CD14-positive monocyte (primary cell): ENCODE measurements around the gene CHCHD6. TPM values are rescaled to one million over a fixed set of nuclear protein-coding genes. Genes with fewer than 3 reads are reported as not detected.
A peak's percentile ranks its signal among the peaks of the same experiment; 100 is the strongest.

ENCODE experiments used
- DNase-seq, 3 donors: peaks; one replicate each; pipeline ENCODE4 v3.0.0-alpha.2; 2011 to 2022
- H2AFZ ChIP-seq: 2 replicates; pipeline ENCODE4 v1.6.0; 2012; ENCODE audit warnings: mild to moderate bottlenecking, low read depth, low read length, inconsistent platforms; ENCODE audit not compliant: insufficient read depth, poor library complexity, severe bottlenecking
- H3K27ac ChIP-seq, 2 donors: 1 replicate in 1 of 2; 2 replicates in 1 of 2; pipeline ENCODE4 v1.5.1; 2012 to 2013; ENCODE audit warnings: low read length in 2 of 2, control low read depth in 1 of 2, inconsistent platforms in 1 of 2, low read depth in 1 of 2, mild to moderate bottlenecking in 1 of 2
- H3K27me3 ChIP-seq, 2 donors: one replicate each; pipeline versions ENCODE4 v1.6.0 to v1.6.1; 2011 to 2013; ENCODE audit warnings: low read length in 2 of 2; ENCODE audit not compliant: control insufficient read depth in 2 of 2, insufficient read depth in 2 of 2
- H3K36me3 ChIP-seq, 2 donors: replicated peaks in 1 of 2; 1 replicate in 1 of 2; 2 replicates in 1 of 2; pipeline versions ENCODE4 v1.5.1 to v1.6.1; 2012 to 2013; ENCODE audit warnings: low read length in 2 of 2, control low read depth in 1 of 2, inconsistent platforms in 1 of 2, mild to moderate bottlenecking in 1 of 2; ENCODE audit not compliant: insufficient read depth in 2 of 2, control insufficient read depth in 1 of 2
- H3K4me1 ChIP-seq, 2 donors: 1 replicate in 1 of 2; 2 replicates in 1 of 2; pipeline versions ENCODE4 v1.5.1 to v1.6.1; 2012 to 2013; ENCODE audit warnings: low read length in 2 of 2, control low read depth in 1 of 2, inconsistent platforms in 1 of 2, mild to moderate bottlenecking in 1 of 2, moderate library complexity in 1 of 2; ENCODE audit not compliant: insufficient read depth in 2 of 2, control insufficient read depth in 1 of 2
- H3K4me2 ChIP-seq: replicated peaks from 2 replicates; pipeline ENCODE3; 2012; ENCODE audit warnings: low read length, moderate library complexity, mild to moderate bottlenecking; ENCODE audit not compliant: poor library complexity, severe bottlenecking; ENCODE audit errors: extremely low read depth
- H3K4me3 ChIP-seq, 3 experiments: fragments of 200-600 bp in 1 of 3; sonication (generic) in 1 of 3; replicated peaks in 1 of 3; 1 replicate in 2 of 3; 2 replicates in 1 of 3; pipeline ENCODE4 v1.5.1; 2011 to 2013; ENCODE audit warnings: low read length in 3 of 3, mild to moderate bottlenecking in 3 of 3, control low read depth in 2 of 3, low read depth in 2 of 3, inconsistent platforms in 1 of 3, moderate library complexity in 1 of 3
- H3K79me2 ChIP-seq: 2 replicates; pipeline ENCODE4 v1.6.0; 2012; ENCODE audit warnings: mild to moderate bottlenecking, control low read depth, inconsistent platforms, low read length, moderate library complexity; ENCODE audit not compliant: insufficient read depth
- H3K9ac ChIP-seq: 2 replicates; pipeline ENCODE4 v1.6.0; 2017; ENCODE audit warnings: low read length, mild to moderate bottlenecking; ENCODE audit not compliant: insufficient read depth, poor library complexity, severe bottlenecking
- H3K9me3 ChIP-seq, 2 donors: replicated peaks in 1 of 2; 1 replicate in 1 of 2; 2 replicates in 1 of 2; pipeline versions ENCODE4 v1.5.1 to v1.6.1; 2012 to 2013; ENCODE audit warnings: low read length in 2 of 2, control low read depth in 1 of 2; ENCODE audit not compliant: control insufficient read depth in 1 of 2, insufficient read depth in 1 of 2
- H4K20me1 ChIP-seq: 2 replicates; pipeline ENCODE4 v1.6.0; 2012; ENCODE audit warnings: mild to moderate bottlenecking, low read length, control low read depth, moderate library complexity; ENCODE audit not compliant: insufficient read depth
- H3K27ac Mint-ChIP-seq, 7 donors: one replicate each; pipeline ENCODE4 v1.8.0; 2020; ENCODE audit warnings: mild to moderate bottlenecking in 7 of 7, mixed read lengths in 7 of 7, moderate library complexity in 6 of 7, inconsistent platforms in 2 of 7
- H3K27me3 Mint-ChIP-seq, 3 donors: one replicate each; pipeline ENCODE4 v1.8.0; 2021 to 2022; ENCODE audit warnings: low read depth in 3 of 3, mild to moderate bottlenecking in 3 of 3, mixed read lengths in 3 of 3, moderate library complexity in 3 of 3, inconsistent platforms in 1 of 3
- H3K36me3 Mint-ChIP-seq, 2 donors: one replicate each; pipeline ENCODE4 v1.8.0; 2020; ENCODE audit warnings: mixed read lengths in 2 of 2, inconsistent platforms in 1 of 2, mild to moderate bottlenecking in 1 of 2
- H3K4me1 Mint-ChIP-seq: one replicate; pipeline ENCODE4 v1.8.0; 2020; ENCODE audit warnings: mild to moderate bottlenecking, mixed read lengths
- H3K4me3 Mint-ChIP-seq, 2 donors: one replicate each; pipeline ENCODE4 v1.8.0; 2020; ENCODE audit warnings: mild to moderate bottlenecking in 2 of 2, mixed read lengths in 2 of 2, moderate library complexity in 1 of 2
- H3K9me3 Mint-ChIP-seq, 7 donors: one replicate each; pipeline ENCODE4 v1.8.0; 2020 to 2022; ENCODE audit warnings: mixed read lengths in 7 of 7, mild to moderate bottlenecking in 6 of 7, moderate library complexity in 6 of 7, inconsistent platforms in 2 of 7
- WGBS: methylation state at CpG from one replicate; pipeline ENCODE4 v1.1.5; 2013; ENCODE audit warnings: missing lambda C conversion rate; ENCODE audit not compliant: insufficient coverage; 5-methylcytosine and 5-hydroxymethylcytosine counted together
- intact Hi-C, 2 donors: fragments of 100-400 bp; cut with micrococcal nuclease; formaldehyde crosslinking; loops; one replicate each; pipeline versions ENCODE4 v1.15.0 to v1.15.1; 2023
- polyA plus RNA-seq, 3 donors: library from polyadenylated mRNA; depleted of rRNA in 1 of 3; unstranded in 2 of 3; stranded (reverse) in 1 of 3; fragments of 300-500 nt in 2 of 3; fragments of >200 nt in 1 of 3; fragmentation: Illumina TruSeq in 2 of 3; gene quantifications; 1 replicate in 2 of 3; 2 replicates in 1 of 3; pipeline ENCODE4 v1.2.3, GENCODE V29; 2012 to 2021
- TF ChIP-seq, protein P1 (sequence below): fragments of 200-600 bp; IDR thresholded peaks from one replicate; pipeline ENCODE4 v1.8.0; 2022; ENCODE audit warnings: antibody characterized with exemption, mild to moderate bottlenecking

Gene CHCHD6
- polyA plus RNA-seq, 3 donors: 1.1 to 1.8 (median 1.8) TPM

DNA sequence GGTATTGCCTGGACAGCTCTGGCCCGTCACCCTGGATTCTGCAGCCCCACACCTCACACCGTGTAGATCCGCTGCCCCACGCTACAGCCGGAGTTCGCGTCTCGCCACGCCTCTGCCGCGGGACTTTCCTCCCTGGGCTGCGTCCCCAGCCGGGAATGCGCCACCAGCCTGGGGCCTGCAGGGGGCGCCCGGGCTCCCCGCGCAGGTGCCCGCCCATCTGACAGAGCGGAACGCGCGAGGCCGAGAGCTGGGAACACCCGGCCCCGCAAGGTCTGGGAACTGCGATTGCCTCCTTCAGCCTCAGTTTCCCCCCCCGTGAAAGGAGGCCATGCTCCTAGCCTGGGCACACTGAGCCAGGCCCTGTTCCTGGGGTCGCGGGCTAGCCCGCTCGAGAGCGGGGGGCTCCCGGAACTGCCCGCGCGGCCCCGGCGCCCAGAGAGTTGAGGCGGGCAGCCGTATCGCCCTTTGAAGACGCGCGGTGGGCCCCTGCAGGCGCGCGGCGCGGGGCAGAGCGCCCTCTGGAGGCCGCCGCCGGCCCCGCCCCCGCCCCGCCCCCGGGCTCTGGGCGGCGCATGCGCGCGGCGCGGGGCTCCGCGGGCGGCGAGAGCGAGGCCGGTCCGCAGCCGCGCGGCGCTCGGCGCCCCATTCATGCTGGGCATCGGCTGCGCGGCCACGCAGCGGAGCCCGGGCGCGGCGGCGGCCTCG is 278.6 kb downstream of the CHCHD6 start, which contains the start of gene PLXNA1:
TSS of gene PLXNA1 (plus strand) at position 645 of the 705 bp plus-strand sequence. CDS start 5,479 bp downstream, outside the sequence.
- H3K9ac ChIP-seq: peak within 1 kb of the TSS; percentile 57
- peak; percentile 45 to 77 (median 69) for DNase-seq
- H3K27ac ChIP-seq: peak within 1 kb of the TSS; percentile 11 to 67
- H3K9me3 ChIP-seq: peaks cover 4% of the 10 kb centered on the region in 2 donors
- H3K9me3 Mint-ChIP-seq: peaks cover 0 to 10% (median 2%) of the 10 kb centered on the region in 7 donors
- peaks cover 0 to 2% of the 10 kb centered on the region in 2 donors for H3K36me3 Mint-ChIP-seq
- TF ChIP-seq, protein P1, sequence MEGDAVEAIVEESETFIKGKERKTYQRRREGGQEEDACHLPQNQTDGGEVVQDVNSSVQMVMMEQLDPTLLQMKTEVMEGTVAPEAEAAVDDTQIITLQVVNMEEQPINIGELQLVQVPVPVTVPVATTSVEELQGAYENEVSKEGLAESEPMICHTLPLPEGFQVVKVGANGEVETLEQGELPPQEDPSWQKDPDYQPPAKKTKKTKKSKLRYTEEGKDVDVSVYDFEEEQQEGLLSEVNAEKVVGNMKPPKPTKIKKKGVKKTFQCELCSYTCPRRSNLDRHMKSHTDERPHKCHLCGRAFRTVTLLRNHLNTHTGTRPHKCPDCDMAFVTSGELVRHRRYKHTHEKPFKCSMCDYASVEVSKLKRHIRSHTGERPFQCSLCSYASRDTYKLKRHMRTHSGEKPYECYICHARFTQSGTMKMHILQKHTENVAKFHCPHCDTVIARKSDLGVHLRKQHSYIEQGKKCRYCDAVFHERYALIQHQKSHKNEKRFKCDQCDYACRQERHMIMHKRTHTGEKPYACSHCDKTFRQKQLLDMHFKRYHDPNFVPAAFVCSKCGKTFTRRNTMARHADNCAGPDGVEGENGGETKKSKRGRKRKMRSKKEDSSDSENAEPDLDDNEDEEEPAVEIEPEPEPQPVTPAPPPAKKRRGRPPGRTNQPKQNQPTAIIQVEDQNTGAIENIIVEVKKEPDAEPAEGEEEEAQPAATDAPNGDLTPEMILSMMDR: peak; percentile 98
- intact Hi-C loops: loop anchor here (5.0 to 10.0 kb wide), 6 partner anchors 75 to 450 kb away; partner anchors contain the start of gene CHCHD6 (in 1 of the 2)
- H3K4me3 Mint-ChIP-seq: peak within 1 kb of the TSS; percentile 77 to 89
- H3K36me3 ChIP-seq: no peaks in the 10 kb centered on the region
- peak within 1 kb of the TSS; percentile 46 to 87 (median 82) for H3K27ac Mint-ChIP-seq
- H3K4me1 ChIP-seq: peaks cover 17 to 23% of the 10 kb centered on the region in 2 donors
- under 1% methylated on average over 89 of the region's 89 CpGs for WGBS
- no peaks in the 10 kb centered on the region for H3K79me2 ChIP-seq
- peaks cover 14% of the 10 kb centered on the region for H3K4me1 Mint-ChIP-seq
- peak within 1 kb of the TSS; percentile 71 for H3K4me2 ChIP-seq
- peaks cover 3% of the 10 kb centered on the region for H4K20me1 ChIP-seq
- peak within 1 kb of the TSS; percentile 62 for H2AFZ ChIP-seq
- H3K27me3 ChIP-seq: peaks cover 19 to 70% of the 10 kb centered on the region in 2 donors
- H3K4me3 ChIP-seq: peak within 1 kb of the TSS; percentile 18 to 63 (median 29)
- H3K27me3 Mint-ChIP-seq: peaks cover 33 to 82% (median 69%) of the 10 kb centered on the region in 3 donors

DNA sequence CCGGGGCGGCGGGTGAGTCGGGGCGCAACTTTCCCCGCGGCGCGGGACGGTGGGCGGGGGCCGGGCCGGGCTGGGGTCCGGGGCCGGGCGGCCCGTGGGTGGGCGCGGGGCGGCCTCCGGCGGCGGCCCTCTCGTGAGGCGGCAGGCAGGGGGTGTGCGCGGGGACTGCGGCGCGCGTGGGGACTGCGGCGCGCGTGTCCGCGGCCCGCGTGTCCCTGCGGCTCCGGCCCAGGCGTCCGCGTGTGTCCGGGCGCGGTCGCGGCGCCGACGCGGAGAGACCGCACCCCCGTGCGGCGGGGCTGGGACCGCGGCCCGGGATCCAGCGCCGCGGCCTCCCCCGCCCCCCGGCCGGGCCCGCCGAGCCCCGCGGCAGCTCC is 279.2 kb downstream of the CHCHD6 start:
- peaks cover 0 to 2% of the 10 kb centered on the region in 2 donors for H3K36me3 Mint-ChIP-seq
- Histone ChIP-seq H2AFZ (no peak overlapping the region), H3K4me1 (peaks cover 17 to 23% of the 10 kb centered on the region in 2 donors), H4K20me1 (peaks cover 3% of the 10 kb centered on the region), H3K79me2 (no peaks in the 10 kb centered on the region), H3K27ac (no peak overlapping the region), H3K9ac (no peak overlapping the region), H3K27me3 (peaks cover 19 to 68% of the 10 kb centered on the region in 2 donors), H3K4me2 (peak overlapping the region; percentile 67), H3K9me3 (peaks cover 4% of the 10 kb centered on the region in 2 donors), H3K4me3 (peak overlapping the region in 1 of 3 experiments; percentile 63), H3K36me3 (no peaks in the 10 kb centered on the region)
- TF ChIP-seq, protein P1: no peak
- no peak overlapping the region for H3K4me3 Mint-ChIP-seq
- peak in 2 of 3 donors; percentile 12 to 27 for DNase-seq
- peaks cover 14% of the 10 kb centered on the region for H3K4me1 Mint-ChIP-seq
- intact Hi-C loops: loop anchor here (5.0 to 10.0 kb wide), 6 partner anchors 76 to 451 kb away; partner anchors contain the start of gene CHCHD6 (in 1 of the 2)
- under 1% methylated on average over 66 of the region's 70 CpGs for WGBS
- H3K27me3 Mint-ChIP-seq: peaks cover 32 to 79% (median 62%) of the 10 kb centered on the region in 3 donors
- no peak overlapping the region for H3K27ac Mint-ChIP-seq
- H3K9me3 Mint-ChIP-seq: peaks cover 0 to 10% (median 2%) of the 10 kb centered on the region in 7 donors
